Mucosa of descending colon (tissue), 3 donors: ENCODE data around the gene MND1. TPM values are rescaled to one million over a fixed set of nuclear protein-coding genes. Genes with fewer than 3 reads are reported as not detected.
"Not testable (repeated sequence)": the region's sequence is repeated elsewhere in the genome, so short reads cannot be mapped to it uniquely, and the experiment has no call there.

Experiments used
- ATAC-seq: fragments of 200-7000 bp; cut with Tn5 transposase; one replicate; pipeline ENCODE4 v1.9.1; 2020; ENCODE audit warnings: mild to moderate bottlenecking, moderate library complexity
- DNase-seq, 3 donors: peaks; one replicate each; pipeline ENCODE4 v3.0.0-alpha.2; 2020
- H3K36me3 ChIP-seq: fragments of 200-600 bp; one replicate; pipeline ENCODE4 v1.8.0; 2021; ENCODE audit warnings: low read depth, mild to moderate bottlenecking
- H3K4me1 ChIP-seq: fragments of 200-600 bp; one replicate; pipeline ENCODE4 v1.8.0; 2021; ENCODE audit warnings: low read depth, mild to moderate bottlenecking
- H3K4me3 ChIP-seq: fragments of 200-600 bp; one replicate; pipeline ENCODE4 v1.8.0; 2021; ENCODE audit warnings: mild to moderate bottlenecking
- H3K9me3 ChIP-seq: fragments of 200-600 bp; one replicate; pipeline ENCODE4 v1.8.0; 2021; ENCODE audit warnings: mild to moderate bottlenecking
- intact Hi-C, 2 donors: fragments of 100-400 bp; cut with DNase I in 1 of 2; cut with micrococcal nuclease in 1 of 2; formaldehyde crosslinking; loops; one replicate each; pipeline versions ENCODE4 v1.11.0 to v1.11.1; 2022; cut with DNase I, micrococcal nuclease
- total RNA-seq, 3 donors: library from RNA; stranded (reverse); fragmentation: NEBNext Ultra II Directional in 2 of 3; extraction: Animal tissue kit (Norgen Biotek cat#: 25700) in 2 of 3; gene quantifications; one replicate each; pipeline versions ENCODE4 v1.2.1 to v1.2.4, GENCODE V29; 2021 to 2023
- TF ChIP-seq, protein P1 (sequence below): fragments of 200-600 bp; IDR thresholded peaks from one replicate; pipeline ENCODE4 v1.8.0; 2022; ENCODE audit warnings: antibody characterized with exemption, mild to moderate bottlenecking
- donor health status: DM: no; HTN: no; CAD: no; lungs with moderate emphysema.
- donor health status: DM: no; HTN: no; CAD: no.
- donor health status: DM: no; HTN: yes; CAD: no.

Gene MND1
- total RNA-seq, 3 donors from 2014 or later = 1.4 to 5.3 (median 1.6) TPM

DNA sequence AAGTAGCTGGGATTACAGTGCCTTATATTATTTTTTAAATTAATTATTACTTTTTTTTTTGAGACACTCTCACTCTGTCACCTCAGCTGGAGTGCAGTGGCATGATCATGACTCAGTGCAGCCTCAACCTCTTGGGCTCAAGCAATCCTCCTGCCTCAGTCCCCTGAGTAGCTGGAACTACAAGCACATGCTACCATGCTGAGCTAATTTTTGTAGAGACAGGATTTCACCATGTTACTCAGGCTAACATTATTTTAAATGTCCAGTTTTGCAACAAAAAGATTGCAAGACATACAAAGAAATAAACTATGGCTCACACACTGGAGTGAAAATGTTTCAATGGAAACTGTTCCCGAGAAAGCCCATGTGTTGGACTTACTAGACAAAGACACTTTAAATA lies 59.2 kb downstream of the MND1 start:
- Histone ChIP-seq H3K4me1 (no peaks in the 10 kb centered on the region), H3K36me3 (no peaks in the 10 kb centered on the region), H3K9me3 (no peaks in the 10 kb centered on the region), H3K4me3 (no peak overlapping the region)
- DNase-seq (no peak), ATAC-seq (no peak)
- intact Hi-C loops = no loop called here
- TF ChIP-seq, protein P1, sequence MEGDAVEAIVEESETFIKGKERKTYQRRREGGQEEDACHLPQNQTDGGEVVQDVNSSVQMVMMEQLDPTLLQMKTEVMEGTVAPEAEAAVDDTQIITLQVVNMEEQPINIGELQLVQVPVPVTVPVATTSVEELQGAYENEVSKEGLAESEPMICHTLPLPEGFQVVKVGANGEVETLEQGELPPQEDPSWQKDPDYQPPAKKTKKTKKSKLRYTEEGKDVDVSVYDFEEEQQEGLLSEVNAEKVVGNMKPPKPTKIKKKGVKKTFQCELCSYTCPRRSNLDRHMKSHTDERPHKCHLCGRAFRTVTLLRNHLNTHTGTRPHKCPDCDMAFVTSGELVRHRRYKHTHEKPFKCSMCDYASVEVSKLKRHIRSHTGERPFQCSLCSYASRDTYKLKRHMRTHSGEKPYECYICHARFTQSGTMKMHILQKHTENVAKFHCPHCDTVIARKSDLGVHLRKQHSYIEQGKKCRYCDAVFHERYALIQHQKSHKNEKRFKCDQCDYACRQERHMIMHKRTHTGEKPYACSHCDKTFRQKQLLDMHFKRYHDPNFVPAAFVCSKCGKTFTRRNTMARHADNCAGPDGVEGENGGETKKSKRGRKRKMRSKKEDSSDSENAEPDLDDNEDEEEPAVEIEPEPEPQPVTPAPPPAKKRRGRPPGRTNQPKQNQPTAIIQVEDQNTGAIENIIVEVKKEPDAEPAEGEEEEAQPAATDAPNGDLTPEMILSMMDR = no peak

DNA sequence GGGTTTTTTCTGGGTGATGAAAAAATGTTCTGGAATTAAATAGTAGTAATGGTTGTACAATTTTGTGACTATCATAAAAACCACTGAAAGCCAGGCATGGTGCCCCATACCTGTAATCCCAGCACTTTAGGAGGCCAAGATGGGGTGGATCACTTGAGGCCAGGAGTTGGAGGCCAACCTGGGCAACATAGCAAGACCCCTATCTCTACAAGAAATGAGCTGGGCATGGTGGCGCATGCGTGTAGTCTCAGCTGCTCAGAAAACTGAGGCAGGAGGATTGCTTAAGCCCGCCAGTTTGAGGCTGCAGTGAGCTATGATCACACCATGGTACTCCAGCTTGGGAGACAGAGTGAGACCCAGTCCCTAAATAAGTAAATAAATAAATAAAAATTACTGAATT lies 63.4 kb downstream of the MND1 start:
- ATAC-seq (no peak), DNase-seq (no peak)
- no peak overlapping the region for H3K4me3 ChIP-seq
- TF ChIP-seq, protein P1 = no peak
- no peaks in the 10 kb centered on the region for H3K36me3 ChIP-seq
- intact Hi-C loops = no loop called here
- no peaks in the 10 kb centered on the region for H3K9me3 ChIP-seq
- H3K4me1 ChIP-seq = no peaks in the 10 kb centered on the region

DNA sequence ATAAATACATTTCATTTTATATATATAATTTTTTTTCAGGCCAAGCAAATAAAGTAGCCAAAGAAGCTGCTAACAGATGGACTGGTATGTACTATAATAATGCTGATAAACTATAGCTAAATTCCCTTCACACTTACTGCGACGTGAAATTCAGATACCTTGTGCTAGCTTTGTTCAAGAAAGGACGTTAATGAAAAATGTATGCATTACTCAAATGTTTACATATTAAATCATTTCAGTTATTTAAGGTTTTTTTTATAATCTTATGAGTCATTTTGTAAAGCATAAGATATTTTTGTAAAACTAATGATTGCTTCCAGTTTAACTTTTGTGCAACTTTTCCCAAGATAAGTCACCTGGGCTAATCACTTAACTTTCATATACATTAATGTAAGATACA lies 64.4 kb downstream of the MND1 start:
- intact Hi-C loops = no loop called here
- Histone ChIP-seq H3K4me3 (no peak overlapping the region), H3K36me3 (no peaks in the 10 kb centered on the region), H3K4me1 (no peaks in the 10 kb centered on the region), H3K9me3 (no peaks in the 10 kb centered on the region)
- DNase-seq (no peak), ATAC-seq (no peak)
- TF ChIP-seq, protein P1 = no peak

DNA sequence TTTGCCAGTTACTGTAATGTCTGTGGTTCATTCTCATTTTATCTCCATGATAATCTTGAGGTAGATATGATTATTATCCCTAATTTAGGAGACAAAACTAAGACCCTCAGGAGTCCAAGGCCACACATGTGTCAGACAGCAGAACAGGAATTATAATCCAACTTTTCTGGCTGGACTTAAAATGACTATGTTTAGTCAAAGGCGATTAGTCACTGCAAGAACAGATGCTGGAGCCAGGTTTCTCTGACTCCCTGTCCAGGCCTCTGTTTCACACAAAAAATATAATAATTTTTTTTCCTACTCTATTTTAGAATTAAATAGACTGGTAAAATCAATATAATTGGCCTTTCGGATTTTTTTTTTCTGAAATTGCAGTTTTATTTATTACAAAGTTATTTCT lies 64.9 kb downstream of the MND1 start:
- no peak overlapping the region for H3K4me3 ChIP-seq
- DNase-seq (no peak), ATAC-seq (no peak)
- H3K9me3 ChIP-seq = no peaks in the 10 kb centered on the region
- intact Hi-C loops = no loop called here
- H3K4me1 ChIP-seq = no peaks in the 10 kb centered on the region
- H3K36me3 ChIP-seq = no peaks in the 10 kb centered on the region
- TF ChIP-seq, protein P1 = no peak

DNA sequence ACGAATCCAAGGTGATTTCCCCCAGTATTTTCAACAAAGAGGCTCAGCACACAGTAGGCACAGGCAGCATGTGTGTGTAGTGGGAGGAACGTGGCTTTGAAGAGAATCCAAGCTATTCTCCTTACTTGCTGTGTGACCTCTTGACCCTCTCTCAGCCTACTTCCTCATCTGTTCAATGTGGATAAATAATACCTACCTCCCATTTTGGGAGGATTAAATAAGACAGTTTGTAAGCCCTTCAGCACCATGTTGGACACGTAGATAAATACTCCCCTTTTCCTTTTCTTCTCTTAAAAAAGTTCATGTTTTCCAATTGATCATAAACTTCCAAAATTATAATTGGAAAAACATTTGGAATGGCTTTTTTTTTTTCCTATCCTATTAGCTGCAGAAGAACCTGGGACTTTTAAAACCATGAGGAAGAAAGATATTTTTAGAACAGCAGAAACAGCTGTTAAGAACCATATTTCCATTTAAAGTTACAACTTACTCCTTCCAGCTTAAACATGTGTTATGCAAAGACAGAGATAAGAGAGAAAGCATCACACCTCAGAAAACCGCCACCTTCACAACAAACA lies 65.5 kb downstream of the MND1 start:
- intact Hi-C loops = no loop called here
- no peaks in the 10 kb centered on the region for H3K9me3 ChIP-seq
- H3K4me1 ChIP-seq = no peaks in the 10 kb centered on the region
- TF ChIP-seq, protein P1 = no peak
- H3K36me3 ChIP-seq = no peaks in the 10 kb centered on the region
- DNase-seq (no peak), ATAC-seq (no peak)
- no peak overlapping the region for H3K4me3 ChIP-seq

DNA sequence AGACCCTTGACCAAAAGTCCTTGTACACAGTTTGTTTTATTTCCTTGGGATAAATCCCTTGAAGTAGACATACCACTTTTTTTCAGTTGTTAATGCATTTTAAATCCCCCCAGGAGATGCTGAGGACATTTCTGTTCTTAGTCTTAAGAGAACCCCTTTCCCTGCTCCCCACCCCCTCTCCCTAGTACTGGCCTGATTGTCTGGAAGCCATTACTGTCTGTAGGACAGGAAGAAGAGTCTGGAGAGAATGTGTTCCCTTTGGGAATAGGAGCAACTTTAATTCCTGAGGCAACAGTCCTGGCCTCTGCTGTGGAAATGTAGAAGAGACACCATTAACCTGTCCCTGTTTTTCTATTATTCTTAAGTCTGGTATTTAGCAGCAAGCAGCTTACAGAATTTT lies 69.4 kb downstream of the MND1 start:
- no peak overlapping the region for H3K4me3 ChIP-seq
- ATAC-seq (no peak), DNase-seq (no peak)
- H3K9me3 ChIP-seq = no peaks in the 10 kb centered on the region
- H3K4me1 ChIP-seq = no peaks in the 10 kb centered on the region
- intact Hi-C loops = no loop called here
- TF ChIP-seq, protein P1 = no peak
- no peaks in the 10 kb centered on the region for H3K36me3 ChIP-seq

DNA sequence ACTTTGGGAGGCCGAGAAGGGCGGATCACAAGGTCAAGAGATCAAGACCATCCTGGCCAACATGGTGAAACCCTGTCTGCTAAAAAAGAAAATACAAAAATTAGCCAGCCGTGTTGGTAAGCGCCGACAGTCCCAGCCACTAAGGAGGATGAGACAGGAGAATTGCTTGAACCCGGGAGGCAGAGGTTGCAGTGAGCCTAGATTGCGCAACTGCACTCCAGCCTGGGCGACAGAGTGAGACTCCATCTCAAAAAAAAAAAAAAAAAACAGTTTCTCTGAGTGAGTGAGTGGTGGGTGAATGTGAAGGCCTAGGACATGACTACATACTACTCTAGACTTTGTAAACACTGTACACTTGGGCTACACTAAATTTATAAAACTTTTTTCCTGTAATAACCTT lies 72.0 kb downstream of the MND1 start:
- ATAC-seq, intact Hi-C loops: not testable (repeated sequence)

More for the DNA sequence above, 72.0 kb downstream of the MND1 start:
- not testable (repeated sequence) for H3K4me1 ChIP-seq, H3K4me3 ChIP-seq, DNase-seq, H3K36me3 ChIP-seq, H3K9me3 ChIP-seq
